Ishikawa (cell line): ENCODE results near the gene MSX2.

Source experiments
- CEBPB ChIP-seq: IDR thresholded peaks from 2 replicates; pipeline ENCODE4 v1.6.1; 2012
- CREB1 ChIP-seq: IDR thresholded peaks from 2 replicates; pipeline ENCODE4 v1.6.1; 2012; ENCODE audit warnings: low read depth
- EGR1 ChIP-seq: IDR thresholded peaks from 2 replicates; pipeline ENCODE4 v1.6.1; 2012
- EP300 ChIP-seq: IDR thresholded peaks from 2 replicates; pipeline ENCODE4 v1.6.1; 2012; ENCODE audit warnings: borderline replicate concordance
- FOXM1 ChIP-seq: IDR thresholded peaks from 2 replicates; pipeline ENCODE4 v1.6.1; 2012; ENCODE audit warnings: low read depth, borderline replicate concordance
- MAX ChIP-seq: IDR thresholded peaks from 2 replicates; pipeline ENCODE4 v1.6.1; 2012
- NFIC ChIP-seq: IDR thresholded peaks from 2 replicates; pipeline ENCODE4 v1.6.1; 2012
- RAD21 ChIP-seq: IDR thresholded peaks from 2 replicates; pipeline ENCODE4 v1.6.1; 2012; ENCODE audit warnings: low read depth
- REST ChIP-seq: IDR thresholded peaks from 2 replicates; pipeline ENCODE4 v1.6.1; 2012; ENCODE audit warnings: low read depth, mild to moderate bottlenecking
- TAF1 ChIP-seq: IDR thresholded peaks from 2 replicates; pipeline ENCODE4 v1.6.1; 2012; ENCODE audit warnings: low read depth, mild to moderate bottlenecking
- TCF12 ChIP-seq: IDR thresholded peaks from 2 replicates; pipeline ENCODE4 v1.6.1; 2012; ENCODE audit warnings: low read depth
- TEAD4 ChIP-seq: IDR thresholded peaks from 2 replicates; pipeline ENCODE4 v1.6.1; 2012
- USF1 ChIP-seq: IDR thresholded peaks from 2 replicates; pipeline ENCODE4 v1.6.1; 2012
- YY1 ChIP-seq: IDR thresholded peaks from 2 replicates; pipeline ENCODE4 v1.6.1; 2012; ENCODE audit warnings: low read depth
- ZBTB7A ChIP-seq: IDR thresholded peaks from 2 replicates; pipeline ENCODE4 v1.6.1; 2012; ENCODE audit warnings: low read depth

Gene MSX2

GRCh38 chr5:174767670-174768069 lies 43.3 kb downstream of the MSX2 start:
- no peak for TF ChIP-seq TEAD4
- no peak for TF ChIP-seq USF1
- TF ChIP-seq CEBPB, result no peak
- no peak for TF ChIP-seq TAF1
- TF ChIP-seq FOXM1, result no peak
- TF ChIP-seq EP300, result no peak

GRCh38 chr5:174769005-174769404 lies 44.6 kb downstream of the MSX2 start:
- TF ChIP-seq FOXM1 (no peak), TCF12 (no peak), TEAD4 (no peak)

- TF ChIP-seq REST (no peak), CEBPB (no peak), TCF12 (no peak)
Measured at GRCh38 chr5:174773371-174773770, 49.0 kb downstream of the MSX2 start.

GRCh38 chr5:174775081-174775480 lies 50.7 kb downstream of the MSX2 start:
- TF ChIP-seq NFIC, result no peak
- no peak for TF ChIP-seq TEAD4
- no peak for TF ChIP-seq REST
- no peak for TF ChIP-seq FOXM1
- TF ChIP-seq TCF12, result no peak
- TF ChIP-seq USF1, result no peak
- no peak for TF ChIP-seq YY1
- TF ChIP-seq CREB1, result no peak
- TF ChIP-seq RAD21, result no peak
- no peak for TF ChIP-seq TAF1
- TF ChIP-seq ZBTB7A, result no peak

GRCh38 chr5:174777111-174777510 lies 52.7 kb downstream of the MSX2 start:
- TF ChIP-seq TEAD4 (no peak), RAD21 (no peak), TAF1 (no peak), EGR1 (no peak), CREB1 (no peak), REST (no peak), TCF12 (no peak), YY1 (no peak), EP300 (no peak), NFIC (no peak), MAX (no peak), USF1 (no peak), ZBTB7A (no peak), CEBPB (no peak), FOXM1 (no peak)
